Suprapubic skin (tissue), 4 donors: ENCODE data around the gene SS18L1. TPM values are rescaled to one million over a fixed set of nuclear protein-coding genes. Genes with fewer than 3 reads are reported as not detected.

Experiments
- DNase-seq, 2 donors: peaks; one replicate each; pipeline ENCODE4 v3.0.0-alpha.2; 2019; ENCODE audit warnings: low spot score in 2 of 2
- H3K27ac ChIP-seq: fragments of 200-600 bp; sonication (generic); one replicate; pipeline ENCODE4 v1.5.1; 2019
- H3K27me3 ChIP-seq: fragments of 200-600 bp; sonication (generic); one replicate; pipeline ENCODE4 v1.5.1; 2019
- H3K36me3 ChIP-seq: fragments of 200-600 bp; sonication (generic); one replicate; pipeline ENCODE4 v1.5.1; 2019
- H3K4me1 ChIP-seq: fragments of 200-600 bp; sonication (generic); one replicate; pipeline ENCODE4 v1.5.1; 2019
- H3K4me3 ChIP-seq: fragments of 200-600 bp; sonication (generic); one replicate; pipeline ENCODE4 v1.5.1; 2019; ENCODE audit warnings: mild to moderate bottlenecking
- H3K9me3 ChIP-seq: fragments of 200-600 bp; sonication (generic); one replicate; pipeline ENCODE4 v1.5.1; 2019
- EP300 ChIP-seq: sonication (generic); formaldehyde crosslinking; IDR thresholded peaks from one replicate; pipeline ENCODE4 v1.6.1; 2017; ENCODE audit warnings: antibody characterized with exemption
- POLR2A ChIP-seq, 2 donors: fragments of 450-650 bp; IDR thresholded peaks; one replicate each; pipeline ENCODE4 v1.6.1; 2017; ENCODE audit warnings: antibody characterized with exemption in 2 of 2, mild to moderate bottlenecking in 2 of 2, moderate library complexity in 2 of 2
- POLR2AphosphoS5 ChIP-seq, 3 donors: sonication (generic); formaldehyde crosslinking; IDR thresholded peaks; one replicate each; pipeline ENCODE4 v1.6.1; 2017; ENCODE audit warnings: antibody characterized with exemption in 3 of 3
- WGBS: methylation state at CpG from one replicate; pipeline ENCODE4 v1.1.5; 2018; 5-methylcytosine and 5-hydroxymethylcytosine counted together
- total RNA-seq, 4 donors: library from RNA; depleted of rRNA; stranded (reverse); fragments of >200 nt; gene quantifications; one replicate each; pipeline ENCODE4 v1.1.0, GENCODE V29; 2016
- TF ChIP-seq, protein P1 (sequence below), 2 donors: fragments of 200-600 bp in 1 of 2; fragments of 450-650 bp in 1 of 2; sonication (generic) in 1 of 2; IDR thresholded peaks; one replicate each; pipeline ENCODE4 v1.5.1; 2016 to 2019; ENCODE audit warnings: antibody characterized with exemption in 2 of 2, mild to moderate bottlenecking in 1 of 2, moderate library complexity in 1 of 2

The SS18L1 gene
- total RNA-seq, 4 donors from 2014 or later: 23.3 to 81.1 (median 26.9) TPM

GRCh38 chr20:62164879-62165761 lies 21.6 kb downstream of the SS18L1 start:
- H3K9me3 ChIP-seq: no peaks in the 10 kb centered on the region
- H3K36me3 ChIP-seq: peaks cover 84% of the 10 kb centered on the region
- no peak for DNase-seq
- 95% methylated on average over 33 of the region's 41 CpGs for WGBS
- H3K4me3 ChIP-seq: no peak overlapping the region
- TF ChIP-seq EP300: no peak
- no peak for TF ChIP-seq POLR2AphosphoS5 (IDR thresholded peaks at IDR 0.05)
- TF ChIP-seq POLR2A (IDR thresholded peaks at IDR 0.05): no peak
- H3K4me1 ChIP-seq: no peaks in the 10 kb centered on the region
- no peak overlapping the region for H3K27ac ChIP-seq
- H3K27me3 ChIP-seq: no peaks in the 10 kb centered on the region

DNA sequence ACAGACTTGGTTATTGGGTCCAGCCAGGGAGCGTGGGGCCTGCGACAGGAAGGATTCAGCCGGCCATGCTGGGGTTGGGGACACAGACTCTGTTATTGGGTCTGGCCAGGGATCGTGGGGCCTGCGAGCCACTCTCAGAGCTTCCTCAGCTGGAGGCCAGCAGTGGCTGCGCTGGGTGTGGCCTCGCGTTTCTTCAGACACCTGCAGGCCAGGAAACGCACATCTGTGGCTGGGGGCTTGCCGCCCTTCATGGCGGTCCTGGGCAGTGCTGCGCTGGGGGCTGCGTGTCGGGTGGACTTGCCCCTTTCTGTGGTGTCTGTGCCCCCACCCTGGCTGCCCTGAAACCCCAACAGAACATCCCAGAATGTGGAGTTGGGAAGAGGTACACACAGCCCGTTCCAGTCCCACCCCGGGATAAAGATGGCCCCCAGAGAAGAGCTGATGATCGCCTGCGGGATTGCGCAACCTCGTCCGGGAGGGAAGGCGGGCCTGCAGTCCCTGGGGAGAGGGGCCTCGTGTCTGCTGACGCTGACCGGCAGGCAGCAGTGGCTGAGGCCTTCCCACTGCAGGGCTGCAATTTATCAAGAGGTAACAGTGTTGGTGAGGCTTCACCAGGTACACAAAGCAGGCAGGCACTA lies 22.3 kb downstream of the SS18L1 start:
- H3K36me3 ChIP-seq: peaks cover 86% of the 10 kb centered on the region

GRCh38 chr20:62167474-62167873 lies 23.9 kb downstream of the SS18L1 start:
- DNase-seq: no peak
- 81% methylated on average over 6 of the region's 6 CpGs for WGBS
- H3K27me3 ChIP-seq: no peaks in the 10 kb centered on the region
- H3K4me1 ChIP-seq: no peaks in the 10 kb centered on the region
- H3K27ac ChIP-seq: no peak overlapping the region
- H3K4me3 ChIP-seq: no peak overlapping the region
- no peaks in the 10 kb centered on the region for H3K9me3 ChIP-seq
- peaks cover 75% of the 10 kb centered on the region for H3K36me3 ChIP-seq
- TF ChIP-seq POLR2AphosphoS5 (IDR thresholded peaks at IDR 0.05) (no peak), EP300 (no peak), POLR2A (IDR thresholded peaks at IDR 0.05) (no peak)
- TF ChIP-seq, protein P1, sequence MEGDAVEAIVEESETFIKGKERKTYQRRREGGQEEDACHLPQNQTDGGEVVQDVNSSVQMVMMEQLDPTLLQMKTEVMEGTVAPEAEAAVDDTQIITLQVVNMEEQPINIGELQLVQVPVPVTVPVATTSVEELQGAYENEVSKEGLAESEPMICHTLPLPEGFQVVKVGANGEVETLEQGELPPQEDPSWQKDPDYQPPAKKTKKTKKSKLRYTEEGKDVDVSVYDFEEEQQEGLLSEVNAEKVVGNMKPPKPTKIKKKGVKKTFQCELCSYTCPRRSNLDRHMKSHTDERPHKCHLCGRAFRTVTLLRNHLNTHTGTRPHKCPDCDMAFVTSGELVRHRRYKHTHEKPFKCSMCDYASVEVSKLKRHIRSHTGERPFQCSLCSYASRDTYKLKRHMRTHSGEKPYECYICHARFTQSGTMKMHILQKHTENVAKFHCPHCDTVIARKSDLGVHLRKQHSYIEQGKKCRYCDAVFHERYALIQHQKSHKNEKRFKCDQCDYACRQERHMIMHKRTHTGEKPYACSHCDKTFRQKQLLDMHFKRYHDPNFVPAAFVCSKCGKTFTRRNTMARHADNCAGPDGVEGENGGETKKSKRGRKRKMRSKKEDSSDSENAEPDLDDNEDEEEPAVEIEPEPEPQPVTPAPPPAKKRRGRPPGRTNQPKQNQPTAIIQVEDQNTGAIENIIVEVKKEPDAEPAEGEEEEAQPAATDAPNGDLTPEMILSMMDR (IDR thresholded peaks at IDR 0.05): no peak

More for the DNA sequence above, 22.3 kb downstream of the SS18L1 start:
- DNase-seq: no peak
- Histone ChIP-seq H3K4me3 (no peak overlapping the region), H3K9me3 (no peaks in the 10 kb centered on the region), H3K27me3 (no peaks in the 10 kb centered on the region), H3K4me1 (no peaks in the 10 kb centered on the region), H3K27ac (no peak overlapping the region)
- WGBS: 83% methylated on average over 20 of the region's 25 CpGs
- TF ChIP-seq EP300 (no peak), POLR2A (IDR thresholded peaks at IDR 0.05) (no peak), POLR2AphosphoS5 (IDR thresholded peaks at IDR 0.05) (no peak)
- TF ChIP-seq, protein P1 (IDR thresholded peaks at IDR 0.05): no peak

DNA sequence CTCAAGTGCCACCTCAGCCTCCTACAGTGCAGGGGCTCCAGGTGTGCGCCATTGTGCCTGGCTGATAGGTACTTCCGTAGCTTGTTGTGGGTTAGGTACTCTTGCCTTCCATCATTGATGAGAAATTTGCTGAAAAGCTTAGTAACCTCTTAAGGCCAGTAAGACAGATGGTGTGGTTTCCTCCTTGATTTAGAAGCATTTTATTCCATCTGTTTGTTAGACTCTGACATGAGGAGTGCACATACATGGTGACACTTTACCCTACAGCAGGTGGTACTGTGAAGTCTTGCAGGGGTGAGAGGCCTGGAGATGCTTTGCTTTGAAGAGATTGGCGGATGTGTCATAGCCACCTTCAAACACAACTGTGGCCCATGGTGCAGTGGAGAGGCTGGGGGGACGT lies 24.5 kb downstream of the SS18L1 start:
- no peak overlapping the region for H3K4me3 ChIP-seq
- no peak for DNase-seq
- WGBS: 95% methylated on average over 4 of the region's 4 CpGs
- H3K27ac ChIP-seq: no peak overlapping the region
- TF ChIP-seq, protein P1 (IDR thresholded peaks at IDR 0.05): no peak
- TF ChIP-seq POLR2A (IDR thresholded peaks at IDR 0.05) (no peak), EP300 (no peak), POLR2AphosphoS5 (IDR thresholded peaks at IDR 0.05) (no peak)
- H3K36me3 ChIP-seq: peaks cover 74% of the 10 kb centered on the region
- H3K27me3 ChIP-seq: no peaks in the 10 kb centered on the region
- no peaks in the 10 kb centered on the region for H3K9me3 ChIP-seq
- H3K4me1 ChIP-seq: no peaks in the 10 kb centered on the region

DNA sequence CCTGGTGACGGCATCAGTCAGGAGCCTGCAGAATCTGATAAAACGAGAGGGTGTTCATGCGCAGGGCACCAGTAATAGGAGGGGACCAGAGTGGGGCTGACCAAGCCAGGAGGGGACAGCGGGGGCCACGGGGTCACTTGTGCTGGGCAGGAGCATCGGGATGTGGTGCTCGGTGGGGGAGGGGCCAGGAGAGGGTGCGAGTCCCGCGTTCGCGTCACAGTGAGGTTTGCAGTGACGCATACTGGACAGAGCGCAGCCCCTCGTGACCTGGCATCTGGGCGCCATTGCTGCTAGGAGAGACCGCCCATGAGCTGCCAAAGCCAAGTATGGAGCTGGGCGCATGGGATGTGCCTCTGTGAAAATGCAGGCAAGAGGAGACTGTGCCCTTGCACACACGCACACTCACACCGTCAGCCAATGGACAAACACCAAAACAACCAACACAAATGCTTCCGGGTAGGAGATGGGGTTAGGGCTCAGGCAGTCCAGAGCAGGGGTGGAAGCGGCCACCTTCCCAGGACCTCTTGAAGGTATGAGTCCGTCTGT lies 25.4 kb downstream of the SS18L1 start:
- 94% methylated on average over 20 of the region's 23 CpGs for WGBS
- Histone ChIP-seq H3K27me3 (no peaks in the 10 kb centered on the region), H3K36me3 (peaks cover 72% of the 10 kb centered on the region), H3K4me1 (no peaks in the 10 kb centered on the region), H3K27ac (no peak overlapping the region), H3K9me3 (no peaks in the 10 kb centered on the region), H3K4me3 (no peak overlapping the region)
- TF ChIP-seq POLR2A (IDR thresholded peaks at IDR 0.05) (no peak), POLR2AphosphoS5 (IDR thresholded peaks at IDR 0.05) (no peak), EP300 (no peak)
- TF ChIP-seq, protein P1 (IDR thresholded peaks at IDR 0.05): no peak
- DNase-seq: no peak
